HG03103 (cell line): ENCODE measurements around the gene FMO2.

Experiments
- ATAC-seq: cut with Tn5 transposase; IDR thresholded peaks from one replicate; pipeline ENCODE4 v1.9.1; 2021; ENCODE audit warnings: low read depth; ENCODE audit not compliant: unreplicated experiment

FMO2 gene, protein sequence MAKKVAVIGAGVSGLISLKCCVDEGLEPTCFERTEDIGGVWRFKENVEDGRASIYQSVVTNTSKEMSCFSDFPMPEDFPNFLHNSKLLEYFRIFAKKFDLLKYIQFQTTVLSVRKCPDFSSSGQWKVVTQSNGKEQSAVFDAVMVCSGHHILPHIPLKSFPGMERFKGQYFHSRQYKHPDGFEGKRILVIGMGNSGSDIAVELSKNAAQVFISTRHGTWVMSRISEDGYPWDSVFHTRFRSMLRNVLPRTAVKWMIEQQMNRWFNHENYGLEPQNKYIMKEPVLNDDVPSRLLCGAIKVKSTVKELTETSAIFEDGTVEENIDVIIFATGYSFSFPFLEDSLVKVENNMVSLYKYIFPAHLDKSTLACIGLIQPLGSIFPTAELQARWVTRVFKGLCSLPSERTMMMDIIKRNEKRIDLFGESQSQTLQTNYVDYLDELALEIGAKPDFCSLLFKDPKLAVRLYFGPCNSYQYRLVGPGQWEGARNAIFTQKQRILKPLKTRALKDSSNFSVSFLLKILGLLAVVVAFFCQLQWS

DNA sequence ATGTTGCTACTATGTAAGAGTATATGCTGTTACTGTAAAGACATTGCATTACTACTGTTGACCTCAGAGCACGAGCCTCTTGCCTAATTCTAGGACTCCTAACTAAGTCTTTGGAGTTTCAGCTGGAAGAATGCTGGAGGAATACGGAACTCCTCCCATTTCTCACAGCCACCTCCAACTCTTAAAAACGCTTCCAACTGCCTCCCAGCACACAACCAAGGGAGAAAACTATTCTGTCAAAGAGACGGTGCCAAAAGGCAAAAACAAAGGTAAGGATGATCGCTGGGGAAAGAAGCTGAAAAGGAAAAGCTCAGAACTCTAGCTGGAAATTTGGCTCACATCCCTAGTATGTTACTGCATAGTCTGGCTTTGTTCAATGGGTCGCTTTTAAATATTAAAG lies at the start of gene FMO2:
TSS of gene FMO2 (plus strand) at position 210 of the 400 bp plus-strand sequence. CDS start 414 bp downstream, outside the sequence.
- no peak for ATAC-seq

DNA sequence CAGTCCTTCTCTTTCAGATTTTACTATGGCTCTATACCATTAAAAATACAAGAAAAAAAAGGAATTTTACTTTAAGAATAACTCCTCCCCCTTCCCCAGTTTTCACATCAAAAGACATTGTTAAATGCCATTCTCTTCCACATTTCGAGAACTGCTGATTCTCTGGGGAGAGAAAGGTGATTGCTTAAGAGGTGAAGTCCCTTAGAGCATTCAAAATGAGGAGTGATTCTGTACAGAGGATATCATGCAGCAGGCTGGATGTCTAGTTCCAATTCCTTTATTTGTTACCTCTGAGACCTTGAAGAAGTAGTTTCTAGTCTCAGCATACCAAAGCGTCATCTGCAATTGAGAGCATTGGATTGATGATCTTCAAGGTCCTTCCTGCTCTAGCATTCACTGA lies 47.5 kb upstream of the FMO2 start:
- no peak for ATAC-seq

- no peak for ATAC-seq
Measured at GRCh38 chr1:171138980-171139379, 46.1 kb upstream of the FMO2 start.

- ATAC-seq = no peak
Measured at GRCh38 chr1:171139890-171140289, 45.2 kb upstream of the FMO2 start.

- ATAC-seq = no peak
Measured at GRCh38 chr1:171140401-171140800, 44.7 kb upstream of the FMO2 start.

DNA sequence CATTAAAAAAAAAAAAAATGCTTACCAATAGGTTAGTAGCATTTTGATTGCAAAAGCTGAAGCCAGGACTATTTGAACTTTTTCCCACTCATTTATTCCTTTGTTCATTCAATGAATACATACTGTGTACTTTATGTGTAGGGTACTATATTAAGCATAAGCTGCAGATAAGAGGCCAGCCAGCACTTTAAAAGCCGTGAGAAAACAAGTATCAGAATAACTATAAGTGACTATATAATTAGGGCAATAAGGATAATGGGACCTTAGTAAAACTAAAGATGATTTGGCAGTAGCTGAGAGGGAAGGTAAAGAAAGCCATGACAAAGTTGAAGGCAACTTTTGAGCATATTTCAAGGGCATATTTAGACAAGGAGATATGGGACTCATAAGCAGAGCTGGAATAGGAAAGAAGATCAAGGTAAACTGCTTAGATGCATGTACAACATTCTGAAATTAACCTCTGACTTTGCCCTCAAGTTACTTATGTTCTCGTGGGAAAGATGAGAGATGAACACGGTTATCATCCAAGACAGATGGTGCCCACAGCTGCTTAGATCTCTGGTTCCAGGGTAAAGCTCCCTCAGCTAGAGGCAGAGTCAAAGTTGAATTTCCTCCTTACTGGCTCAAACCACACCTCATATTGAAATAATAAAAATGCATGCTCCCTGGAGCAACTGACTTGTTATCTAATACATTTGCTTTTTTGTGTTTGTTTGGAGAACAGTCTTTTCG lies 44.0 kb upstream of the FMO2 start:
- ATAC-seq = no peak

- ATAC-seq = no peak
Measured at GRCh38 chr1:171141688-171142415, 43.2 kb upstream of the FMO2 start.

GRCh38 chr1:171142416-171143385 lies 42.4 kb upstream of the FMO2 start:
- no peak for ATAC-seq

- no peak for ATAC-seq
Measured at GRCh38 chr1:171150156-171150555, 34.9 kb upstream of the FMO2 start.

DNA sequence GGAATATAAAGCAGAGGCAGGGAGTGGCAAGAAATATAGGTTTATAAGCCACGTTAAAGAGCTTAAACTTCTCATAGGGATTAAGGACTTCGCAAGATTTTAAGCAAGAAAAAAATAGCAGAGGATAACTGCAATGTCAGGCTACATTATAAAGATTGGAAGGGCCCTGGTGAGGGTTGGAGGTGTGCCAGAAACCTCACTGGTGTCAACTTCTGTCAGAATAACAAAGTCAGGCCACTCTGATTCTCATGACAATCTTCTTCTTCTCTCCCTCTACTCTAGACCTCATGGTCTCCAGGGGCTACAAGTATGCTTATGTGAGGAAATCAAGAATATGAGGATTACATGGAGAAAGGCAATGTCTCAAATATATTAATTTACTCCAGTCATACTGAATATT lies 32.6 kb upstream of the FMO2 start:
- no peak for ATAC-seq

DNA sequence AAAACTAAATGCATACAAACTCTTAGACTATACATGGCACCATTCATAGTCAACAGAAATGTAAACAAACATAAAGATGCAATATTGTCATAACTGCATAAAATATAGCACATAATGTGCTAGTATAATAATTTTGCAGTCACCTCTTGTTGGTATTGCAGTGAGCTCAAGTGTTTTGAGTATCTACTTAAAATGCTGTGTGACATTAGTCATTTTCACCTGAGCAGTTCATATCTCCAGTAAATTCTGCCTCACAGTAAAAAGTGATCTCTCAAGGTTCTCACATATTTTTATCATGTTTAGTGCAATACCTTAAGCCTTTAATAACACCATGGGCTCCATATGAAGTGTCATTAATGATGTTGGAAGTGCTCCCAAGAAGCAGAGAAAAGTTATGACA lies 29.6 kb upstream of the FMO2 start:
- ATAC-seq = no peak

DNA sequence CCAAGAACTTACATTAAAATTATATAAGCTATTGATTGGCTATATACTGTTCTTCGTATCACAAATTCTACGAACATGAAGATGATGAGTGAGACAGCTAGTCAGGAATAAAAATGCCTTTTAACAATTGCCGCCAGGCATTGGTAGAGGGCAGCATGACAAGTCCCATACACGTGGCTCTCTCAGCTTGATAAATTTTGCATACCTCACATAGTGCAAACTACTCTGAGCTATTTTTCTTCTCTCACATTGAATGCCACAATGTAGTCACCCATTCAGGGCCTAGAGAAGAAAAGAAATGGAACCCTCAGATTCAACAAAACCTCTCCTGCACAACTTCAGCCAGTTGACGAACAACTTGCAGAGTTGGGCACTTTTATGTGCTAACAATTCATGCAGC lies 27.0 kb upstream of the FMO2 start:
- ATAC-seq = no peak

GRCh38 chr1:171158551-171158950 lies 26.5 kb upstream of the FMO2 start:
- no peak for ATAC-seq

GRCh38 chr1:171159148-171159547 lies 26.0 kb upstream of the FMO2 start:
- no peak for ATAC-seq

- no peak for ATAC-seq
Measured at GRCh38 chr1:171160211-171160610, 24.9 kb upstream of the FMO2 start.

DNA sequence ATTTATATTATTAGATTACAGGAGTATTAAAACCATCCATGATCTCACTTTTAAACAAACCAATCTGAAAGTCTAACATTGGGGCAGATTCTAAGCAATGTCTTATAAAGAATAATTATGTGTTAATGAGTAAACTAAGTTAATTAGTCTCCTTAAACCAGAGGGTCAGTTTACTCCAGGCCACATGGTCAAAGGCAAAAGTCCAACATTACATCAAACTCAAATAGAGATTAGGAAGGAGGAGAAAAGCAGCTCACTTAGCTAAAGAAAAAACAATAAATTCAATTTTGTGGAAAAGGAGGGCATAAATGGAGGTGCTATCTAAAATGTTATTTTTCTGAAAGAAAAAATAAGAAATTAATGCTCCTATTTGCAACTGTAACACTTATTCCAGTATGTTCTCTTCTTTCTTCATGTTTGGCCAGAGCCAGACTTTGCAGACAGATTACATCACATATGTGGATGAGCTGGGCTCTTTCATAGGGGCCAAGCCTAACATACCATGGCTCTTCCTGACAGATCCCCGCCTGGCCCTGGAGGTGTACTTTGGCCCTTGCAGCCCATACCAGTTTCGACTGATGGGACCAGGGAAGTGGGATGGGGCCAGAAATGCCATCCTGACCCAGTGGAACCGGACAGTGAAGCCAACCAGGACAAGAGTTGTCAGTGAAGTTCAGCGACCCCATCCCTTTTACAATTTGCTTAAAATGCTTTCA lies 24.3 kb upstream of the FMO2 start:
- ATAC-seq = no peak

GRCh38 chr1:171161431-171161830 lies 23.7 kb upstream of the FMO2 start:
- no peak for ATAC-seq

DNA sequence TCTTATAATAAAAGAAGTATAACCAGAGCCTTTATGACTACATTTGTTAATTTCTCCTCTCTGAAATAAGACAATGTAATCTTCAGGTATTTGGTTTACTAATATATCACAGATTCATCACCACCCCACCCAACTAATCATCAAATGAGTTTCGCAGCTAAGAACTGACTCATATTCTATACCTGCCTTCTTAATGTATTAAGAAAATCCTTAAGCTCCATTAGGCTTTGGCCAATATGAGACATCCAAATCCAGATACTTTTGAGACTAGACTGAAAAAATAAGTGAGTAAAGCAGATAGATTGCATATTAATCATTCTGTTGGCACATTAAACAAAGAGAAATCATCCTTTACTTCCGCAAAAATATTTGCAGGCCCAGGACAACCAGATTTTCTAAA lies 18.7 kb upstream of the FMO2 start:
- no peak for ATAC-seq

- no peak for ATAC-seq
Measured at GRCh38 chr1:171167785-171168184, 17.3 kb upstream of the FMO2 start.
